DND-41 (cell line): ENCODE results near the gene ERBB4.

Source experiments
- ATAC-seq: fragments of 200-7000 bp; cut with Tn5 transposase; 3 replicates; pipeline ENCODE4 v1.9.1; 2021; ENCODE audit warnings: low read depth; ENCODE audit not compliant: insufficient read depth
- DNase-seq: peaks from one replicate; pipeline ENCODE4 v3.0.0-alpha.2; 2020
- H2AFZ ChIP-seq: 2 replicates; pipeline ENCODE4 v1.6.0; 2012; ENCODE audit warnings: low read depth, low read length
- H3K27ac ChIP-seq: 2 replicates; pipeline ENCODE4 v1.5.1; 2012; ENCODE audit warnings: low read length, inconsistent platforms
- H3K27me3 ChIP-seq: fragments of 200-600 bp; sonication (generic); 2 replicates; pipeline ENCODE4 v1.6.0; 2012; ENCODE audit warnings: low read length, mild to moderate bottlenecking, inconsistent platforms; ENCODE audit not compliant: insufficient read depth, poor library complexity
- H3K36me3 ChIP-seq: 2 replicates; pipeline ENCODE4 v1.5.1; 2012; ENCODE audit warnings: low read length, inconsistent platforms; ENCODE audit not compliant: insufficient read depth
- H3K4me1 ChIP-seq: 2 replicates; pipeline ENCODE4 v1.5.1; 2012; ENCODE audit warnings: mild to moderate bottlenecking, low read length; ENCODE audit not compliant: insufficient read depth
- H3K4me2 ChIP-seq: 2 replicates; pipeline ENCODE4 v1.6.0; 2012; ENCODE audit warnings: mild to moderate bottlenecking, moderate library complexity, low read length, inconsistent platforms; ENCODE audit not compliant: insufficient read depth
- H3K4me3 ChIP-seq, 2 experiments: fragments of 200-600 bp in 1 of 2; shearing (Covaris generic) in 1 of 2; 2 replicates each; pipeline ENCODE4 v1.5.1; 2012 to 2016; ENCODE audit warnings: inconsistent platforms in 2 of 2, low read length in 2 of 2, mild to moderate bottlenecking in 2 of 2, low read depth in 1 of 2, moderate library complexity in 1 of 2
- H3K79me2 ChIP-seq: 2 replicates; pipeline ENCODE4 v1.6.0; 2012; ENCODE audit warnings: low read length, inconsistent platforms; ENCODE audit not compliant: insufficient read depth
- H3K9ac ChIP-seq: 2 replicates; pipeline ENCODE4 v1.6.0; 2012; ENCODE audit warnings: low read depth, mild to moderate bottlenecking, inconsistent platforms, low read length, moderate library complexity
- H3K9me3 ChIP-seq: 2 replicates; pipeline ENCODE4 v1.5.1; 2012; ENCODE audit warnings: low read length, moderate library complexity, mild to moderate bottlenecking, inconsistent platforms; ENCODE audit not compliant: insufficient read depth, severe bottlenecking
- H4K20me1 ChIP-seq: 2 replicates; pipeline ENCODE4 v1.6.0; 2012; ENCODE audit warnings: low read length; ENCODE audit not compliant: insufficient read depth
- EZH2 ChIP-seq: IDR thresholded peaks from 3 replicates; pipeline ENCODE4 v1.6.1; 2012; ENCODE audit warnings: borderline replicate concordance, low read depth, mild to moderate bottlenecking, moderate library complexity, low read length, inconsistent platforms; ENCODE audit not compliant: severe bottlenecking
- TF ChIP-seq, protein P1 (sequence below): IDR thresholded peaks from 2 replicates; pipeline ENCODE4 v1.5.1; 2012; ENCODE audit warnings: borderline replicate concordance, low read length, moderate library complexity, mild to moderate bottlenecking; ENCODE audit not compliant: poor library complexity, severe bottlenecking; ENCODE audit errors: extremely low read depth

Gene ERBB4

DNA sequence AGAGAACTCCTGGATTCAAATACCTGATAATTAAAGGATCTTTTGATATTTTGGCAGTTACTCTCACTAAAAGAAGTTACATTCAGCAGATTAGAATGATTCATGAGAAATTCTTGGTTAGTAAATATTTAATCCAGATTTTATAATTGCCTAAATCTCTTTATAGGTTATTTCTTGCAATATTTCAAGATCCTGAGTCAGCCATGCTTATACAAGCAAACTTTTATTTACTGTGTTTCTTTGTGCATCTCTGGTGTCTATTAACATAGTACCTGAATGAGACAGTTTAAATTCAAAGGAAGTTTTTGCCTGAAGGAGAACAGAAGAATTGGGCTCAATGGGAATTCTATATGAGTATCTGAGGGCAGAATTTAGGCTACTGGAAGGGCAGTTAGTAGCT lies 249.3 kb downstream of the ERBB4 start:
- Histone ChIP-seq H3K9ac (no peak overlapping the region), H3K27ac (no peak overlapping the region), H3K27me3 (no peaks in the 10 kb centered on the region), H3K4me2 (no peak overlapping the region), H2AFZ (no peak overlapping the region), H3K9me3 (no peaks in the 10 kb centered on the region), H3K36me3 (no peaks in the 10 kb centered on the region), H3K79me2 (no peaks in the 10 kb centered on the region), H3K4me1 (no peaks in the 10 kb centered on the region), H4K20me1 (no peaks in the 10 kb centered on the region), H3K4me3 (no peak overlapping the region)
- no peak for TF ChIP-seq EZH2
- TF ChIP-seq, protein P1, sequence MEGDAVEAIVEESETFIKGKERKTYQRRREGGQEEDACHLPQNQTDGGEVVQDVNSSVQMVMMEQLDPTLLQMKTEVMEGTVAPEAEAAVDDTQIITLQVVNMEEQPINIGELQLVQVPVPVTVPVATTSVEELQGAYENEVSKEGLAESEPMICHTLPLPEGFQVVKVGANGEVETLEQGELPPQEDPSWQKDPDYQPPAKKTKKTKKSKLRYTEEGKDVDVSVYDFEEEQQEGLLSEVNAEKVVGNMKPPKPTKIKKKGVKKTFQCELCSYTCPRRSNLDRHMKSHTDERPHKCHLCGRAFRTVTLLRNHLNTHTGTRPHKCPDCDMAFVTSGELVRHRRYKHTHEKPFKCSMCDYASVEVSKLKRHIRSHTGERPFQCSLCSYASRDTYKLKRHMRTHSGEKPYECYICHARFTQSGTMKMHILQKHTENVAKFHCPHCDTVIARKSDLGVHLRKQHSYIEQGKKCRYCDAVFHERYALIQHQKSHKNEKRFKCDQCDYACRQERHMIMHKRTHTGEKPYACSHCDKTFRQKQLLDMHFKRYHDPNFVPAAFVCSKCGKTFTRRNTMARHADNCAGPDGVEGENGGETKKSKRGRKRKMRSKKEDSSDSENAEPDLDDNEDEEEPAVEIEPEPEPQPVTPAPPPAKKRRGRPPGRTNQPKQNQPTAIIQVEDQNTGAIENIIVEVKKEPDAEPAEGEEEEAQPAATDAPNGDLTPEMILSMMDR, result no peak
- ATAC-seq, result no peak
- DNase-seq, result no peak

DNA sequence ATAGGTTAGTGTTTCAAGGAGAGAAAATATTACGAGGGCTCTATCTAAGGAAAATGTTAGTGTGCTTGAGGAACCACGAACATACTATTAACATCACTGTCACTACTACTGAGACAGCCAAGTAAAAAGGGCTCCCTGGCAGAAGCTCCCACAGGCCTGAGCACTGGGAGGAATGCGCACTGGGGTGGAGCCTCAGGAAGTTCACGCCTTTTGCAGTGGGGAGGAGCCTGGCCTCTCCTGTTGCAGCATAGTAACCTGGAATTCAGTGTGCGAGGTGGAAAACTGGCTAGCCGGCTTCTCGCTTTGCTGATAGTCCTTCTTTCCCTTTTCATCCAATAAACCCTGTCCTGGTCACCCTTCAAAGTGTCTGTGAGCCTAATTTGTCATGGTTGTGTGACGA lies 250.3 kb downstream of the ERBB4 start:
- H3K9ac ChIP-seq, result no peak overlapping the region
- H3K4me2 ChIP-seq, result no peak overlapping the region
- H3K9me3 ChIP-seq, result no peaks in the 10 kb centered on the region
- H3K79me2 ChIP-seq, result no peaks in the 10 kb centered on the region
- DNase-seq (no peak), ATAC-seq (no peak)
- no peak overlapping the region for H2AFZ ChIP-seq
- H3K4me3 ChIP-seq, result no peak overlapping the region
- H3K27me3 ChIP-seq, result no peaks in the 10 kb centered on the region
- H4K20me1 ChIP-seq, result no peaks in the 10 kb centered on the region
- no peaks in the 10 kb centered on the region for H3K4me1 ChIP-seq
- no peaks in the 10 kb centered on the region for H3K36me3 ChIP-seq
- no peak for TF ChIP-seq EZH2
- TF ChIP-seq, protein P1, result no peak
- H3K27ac ChIP-seq, result no peak overlapping the region

DNA sequence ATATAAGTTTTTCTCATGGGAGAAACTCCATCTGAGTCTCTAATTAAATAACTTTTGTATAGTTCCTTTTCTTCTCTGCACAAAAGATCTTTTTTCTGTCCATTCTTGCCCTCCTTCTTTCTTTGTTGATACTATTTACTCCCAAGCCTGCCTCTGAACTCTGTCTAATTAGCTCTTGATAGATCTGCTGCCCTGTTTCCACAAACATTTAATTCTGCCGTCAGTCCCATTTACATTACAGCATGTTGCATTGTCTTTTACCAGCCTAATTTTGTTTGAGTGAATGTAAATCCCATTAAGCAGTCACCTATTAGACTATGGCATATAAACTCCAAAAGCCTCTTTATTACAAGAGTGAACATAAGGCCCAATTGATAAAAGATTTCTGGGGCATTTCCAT lies 254.4 kb downstream of the ERBB4 start:
- no peaks in the 10 kb centered on the region for H3K4me1 ChIP-seq
- H3K4me3 ChIP-seq, result no peak overlapping the region
- no peaks in the 10 kb centered on the region for H3K79me2 ChIP-seq
- H3K27ac ChIP-seq, result no peak overlapping the region
- no peaks in the 10 kb centered on the region for H4K20me1 ChIP-seq
- no peaks in the 10 kb centered on the region for H3K27me3 ChIP-seq
- TF ChIP-seq, protein P1, result no peak
- no peak for TF ChIP-seq EZH2
- no peak overlapping the region for H2AFZ ChIP-seq
- H3K36me3 ChIP-seq, result no peaks in the 10 kb centered on the region
- H3K4me2 ChIP-seq, result no peak overlapping the region
- ATAC-seq, result no peak
- H3K9ac ChIP-seq, result no peak overlapping the region
- no peak for DNase-seq
- H3K9me3 ChIP-seq, result no peaks in the 10 kb centered on the region

- Histone ChIP-seq H3K27me3 (no peaks in the 10 kb centered on the region), H3K79me2 (no peaks in the 10 kb centered on the region), H3K4me1 (no peaks in the 10 kb centered on the region), H3K4me2 (no peak overlapping the region), H3K9ac (no peak overlapping the region), H4K20me1 (no peaks in the 10 kb centered on the region), H3K4me3 (no peak overlapping the region), H3K27ac (no peak overlapping the region), H3K36me3 (no peaks in the 10 kb centered on the region), H3K9me3 (no peaks in the 10 kb centered on the region), H2AFZ (no peak overlapping the region)
- TF ChIP-seq, protein P1, result no peak
- TF ChIP-seq EZH2, result no peak
- ATAC-seq, result no peak
- DNase-seq, result no peak
Observed at GRCh38 chr2:212282671-212283261, 255.8 kb downstream of the ERBB4 start.
